Measurements from ENCODE around the gene LGSN.

- TF ChIP-seq, protein P1, sequence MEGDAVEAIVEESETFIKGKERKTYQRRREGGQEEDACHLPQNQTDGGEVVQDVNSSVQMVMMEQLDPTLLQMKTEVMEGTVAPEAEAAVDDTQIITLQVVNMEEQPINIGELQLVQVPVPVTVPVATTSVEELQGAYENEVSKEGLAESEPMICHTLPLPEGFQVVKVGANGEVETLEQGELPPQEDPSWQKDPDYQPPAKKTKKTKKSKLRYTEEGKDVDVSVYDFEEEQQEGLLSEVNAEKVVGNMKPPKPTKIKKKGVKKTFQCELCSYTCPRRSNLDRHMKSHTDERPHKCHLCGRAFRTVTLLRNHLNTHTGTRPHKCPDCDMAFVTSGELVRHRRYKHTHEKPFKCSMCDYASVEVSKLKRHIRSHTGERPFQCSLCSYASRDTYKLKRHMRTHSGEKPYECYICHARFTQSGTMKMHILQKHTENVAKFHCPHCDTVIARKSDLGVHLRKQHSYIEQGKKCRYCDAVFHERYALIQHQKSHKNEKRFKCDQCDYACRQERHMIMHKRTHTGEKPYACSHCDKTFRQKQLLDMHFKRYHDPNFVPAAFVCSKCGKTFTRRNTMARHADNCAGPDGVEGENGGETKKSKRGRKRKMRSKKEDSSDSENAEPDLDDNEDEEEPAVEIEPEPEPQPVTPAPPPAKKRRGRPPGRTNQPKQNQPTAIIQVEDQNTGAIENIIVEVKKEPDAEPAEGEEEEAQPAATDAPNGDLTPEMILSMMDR (IDR thresholded peaks at IDR 0.05) = no peak
- no peak for TF ChIP-seq POLR2A (IDR thresholded peaks at IDR 0.05)
Observed at GRCh38 chr6:63269470-63269869, 50.3 kb downstream of the LGSN start.

All from right lobe of liver (tissue), 4 donors.